Stomach (tissue), 9 donors: ENCODE measurements around the gene ANXA8. TPM values are rescaled to one million over a fixed set of nuclear protein-coding genes. Genes with fewer than 3 reads are reported as not detected.

Experiments
- DNase-seq, 2 donors: peaks; one replicate each; pipeline versions ENCODE4 v3.0.0 to v3.0.0-alpha.2; 2013 to 2019
- H3K27ac ChIP-seq, 5 donors: fragments of 200-600 bp in 4 of 5; sonication (generic) in 4 of 5; one replicate each; pipeline ENCODE4 v1.5.1; 2013 to 2019; ENCODE audit warnings: mild to moderate bottlenecking in 1 of 5, moderate library complexity in 1 of 5
- H3K27me3 ChIP-seq, 3 donors: fragments of 200-600 bp; sonication (generic); one replicate each; pipeline ENCODE4 v1.5.1; 2017 to 2019; ENCODE audit warnings: mixed run types in 1 of 3
- H3K36me3 ChIP-seq, 4 donors: fragments of 200-600 bp; sonication (generic); 1 replicate in 3 of 4; 2 replicates in 1 of 4; pipeline ENCODE4 v1.5.1; 2016 to 2019
- H3K4me1 ChIP-seq, 4 donors: fragments of 200-600 bp; sonication (generic); one replicate each; pipeline ENCODE4 v1.5.1; 2016 to 2019
- H3K4me3 ChIP-seq, 4 donors: fragments of 200-600 bp; sonication (generic) in 3 of 4; one replicate each; pipeline ENCODE4 v1.5.1; 2016 to 2019; ENCODE audit warnings: mild to moderate bottlenecking in 1 of 4
- H3K9me3 ChIP-seq, 4 donors: fragments of 200-600 bp; sonication (generic); one replicate each; pipeline ENCODE4 v1.5.1; 2016 to 2019
- CTCF ChIP-seq, 7 experiments: fragments of 450-650 bp in 4 of 7; fragments of 200-600 bp in 3 of 7; sonication (generic) in 3 of 7; IDR thresholded peaks; one replicate each; pipeline ENCODE4 v1.5.1; 2016 to 2019; ENCODE audit warnings: antibody characterized with exemption in 7 of 7, control low read depth in 2 of 7, mild to moderate bottlenecking in 1 of 7
- EP300 ChIP-seq: sonication (generic); formaldehyde crosslinking; IDR thresholded peaks from one replicate; pipeline ENCODE4 v1.6.1; 2017; ENCODE audit warnings: antibody characterized with exemption
- POLR2A ChIP-seq, 4 donors: fragments of 450-650 bp; IDR thresholded peaks; one replicate each; pipeline ENCODE4 v1.6.1; 2016; ENCODE audit warnings: antibody characterized with exemption in 4 of 4, control low read depth in 2 of 4, mild to moderate bottlenecking in 1 of 4, moderate library complexity in 1 of 4
- POLR2AphosphoS5 ChIP-seq, 3 donors: sonication (generic); formaldehyde crosslinking; IDR thresholded peaks; one replicate each; pipeline ENCODE4 v1.6.1; 2016; ENCODE audit warnings: antibody characterized with exemption in 3 of 3
- WGBS, 5 donors: extraction: QIAGEN DNeasy Blood & Tissue Kit in 3 of 5; methylation state at CpG; one replicate each; pipeline versions ENCODE4 v1.1.5 to v1.1.7; 2013 to 2018; 5-methylcytosine and 5-hydroxymethylcytosine counted together
- intact Hi-C: fragments of 100-400 bp; cut with DNase I; formaldehyde crosslinking; loops from one replicate; pipeline ENCODE4 v1.15.1; 2023; ENCODE audit warnings: low total_unique reads
- polyA plus RNA-seq, 3 donors: library from polyadenylated mRNA; stranded (reverse); fragments of 200-250 nt; gene quantifications; one replicate each; pipeline ENCODE4 v1.2.3, GENCODE V29; 2013
- total RNA-seq, 5 donors: library from RNA; depleted of rRNA; stranded (reverse); fragments of >200 nt; gene quantifications; one replicate each; pipeline versions ENCODE4 v1.1.0 to v1.2.3, GENCODE V29; 2014 to 2016
- donor health status: healthy with polysubstance abuse.
- donor health status: Bipolar disorder and iron deficiency.
- donor health status: healthy.

The ANXA8 gene
- total and polyA plus RNA-seq, 8 donors = 0.37 to 77.4 (median 2.7) TPM; not detected in 4

DNA sequence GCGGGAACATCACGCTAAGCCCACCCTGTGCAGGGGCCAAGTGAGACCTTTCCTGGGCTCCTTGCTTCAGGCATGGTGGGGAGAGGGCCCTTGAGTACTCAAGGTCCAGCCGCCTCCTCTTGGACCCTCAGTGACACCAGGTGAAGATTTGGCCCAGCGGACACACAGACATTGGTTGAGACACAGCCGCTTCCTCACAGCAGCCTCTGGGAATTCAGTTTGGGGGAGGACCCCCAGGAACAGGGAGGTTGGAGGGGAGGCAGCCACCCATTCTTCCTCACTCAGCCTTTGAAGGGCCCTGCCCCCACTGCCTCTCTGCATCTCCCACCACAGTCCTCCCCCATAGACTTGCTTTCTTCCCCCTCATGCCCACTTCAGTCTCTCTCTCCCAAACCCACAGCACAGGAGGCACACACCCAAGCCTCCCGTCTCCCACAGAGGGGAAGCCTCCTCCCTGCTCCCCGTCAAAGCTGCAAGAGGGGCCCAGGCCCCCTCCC, 31.9 kb downstream of the ANXA8 start:
- H3K4me1 ChIP-seq = no peaks in the 10 kb centered on the region

DNA sequence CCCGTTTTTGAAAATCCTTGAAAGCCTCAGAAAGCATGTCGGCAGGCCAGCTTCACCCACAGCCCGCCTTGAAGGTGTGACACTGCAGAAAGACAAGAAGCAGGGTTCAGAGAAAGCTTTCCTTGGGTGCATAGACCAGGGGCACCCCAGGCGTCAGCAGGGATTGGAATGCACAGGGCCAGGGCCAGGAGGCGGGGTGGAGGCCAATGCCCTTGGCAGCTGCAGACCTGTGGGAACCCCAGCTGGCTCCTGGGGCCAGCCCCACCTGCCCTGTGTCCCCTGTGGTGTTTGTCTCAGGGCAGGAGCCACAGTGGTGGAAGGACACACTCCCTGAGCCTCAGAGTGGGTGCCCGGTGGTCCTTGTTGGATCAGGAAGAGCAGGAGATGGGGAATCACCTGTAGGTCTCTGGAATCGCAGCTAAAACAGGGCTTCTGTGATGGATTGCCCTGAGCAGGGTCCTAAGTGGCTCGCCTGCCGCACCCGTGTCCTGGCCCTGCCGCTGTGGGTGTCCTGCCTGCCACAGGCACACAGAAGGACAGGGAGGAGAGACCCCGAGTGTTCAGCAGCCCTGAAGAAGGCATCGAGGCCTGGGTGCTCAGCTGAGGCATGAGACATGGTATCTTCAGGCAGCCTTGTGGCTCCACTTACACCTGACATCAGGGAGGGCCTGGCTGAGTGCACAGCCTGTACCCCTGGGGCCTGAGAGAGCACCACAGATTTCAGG, 32.5 kb downstream of the ANXA8 start:
- Histone ChIP-seq H3K4me3 (no peak overlapping the region), H3K9me3 (peaks cover 0 to 6% (median 2%) of the 10 kb centered on the region in 4 donors), H3K27me3 (peaks cover 0 to 4% (median 0%) of the 10 kb centered on the region in 3 donors), H3K27ac (no peak overlapping the region), H3K4me1 (no peaks in the 10 kb centered on the region), H3K36me3 (no peaks in the 10 kb centered on the region)
- TF ChIP-seq CTCF (IDR thresholded peaks at IDR 0.05) (no peak), POLR2AphosphoS5 (IDR thresholded peaks at IDR 0.05) (no peak), POLR2A (IDR thresholded peaks at IDR 0.05) (no peak), EP300 (no peak)
- 79 to 88% (median 86%) methylated on average over 8 to 13 of the region's 13 CpGs for WGBS, 5 donors
- intact Hi-C loops = no loop called here
- no peak for DNase-seq

More for the DNA sequence above, 31.9 kb downstream of the ANXA8 start:
- Histone ChIP-seq H3K36me3 (no peaks in the 10 kb centered on the region), H3K27ac (no peak overlapping the region), H3K9me3 (peaks cover 0 to under 1% (median 0%) of the 10 kb centered on the region in 4 donors), H3K27me3 (peaks cover 0 to 4% (median 0%) of the 10 kb centered on the region in 3 donors), H3K4me3 (no peak overlapping the region)
- intact Hi-C loops = no loop called here
- WGBS, 5 donors = 73 to 82% (median 81%) methylated on average over 5 to 7 of the region's 7 CpGs
- no peak for DNase-seq
- no peak for TF ChIP-seq POLR2A (IDR thresholded peaks at IDR 0.05)
- TF ChIP-seq EP300 = no peak

- intact Hi-C loops = no loop called here
Observed at GRCh38 chr10:47450442-47450841, 33.5 kb downstream of the ANXA8 start.

DNA sequence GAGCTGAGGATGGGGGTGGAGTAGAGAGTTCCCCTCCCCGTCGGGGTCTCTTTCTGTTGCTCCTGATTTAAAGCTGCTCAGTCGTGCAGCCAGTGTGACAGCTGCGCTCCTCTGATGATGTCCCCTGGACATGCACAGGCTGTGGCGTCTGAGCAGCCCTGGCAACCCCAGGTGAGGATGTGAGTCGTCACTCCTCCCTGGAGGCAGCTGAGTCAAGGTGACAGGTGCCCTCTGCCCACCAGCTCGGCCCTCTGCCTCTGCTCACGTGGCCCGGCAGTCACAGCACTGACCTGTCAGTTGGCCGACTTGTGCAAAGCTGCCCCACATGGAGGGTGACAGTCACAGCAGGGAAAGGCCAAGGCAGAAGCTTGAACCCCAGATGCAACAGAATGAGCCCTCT, 33.9 kb downstream of the ANXA8 start:
- TF ChIP-seq EP300 (no peak), POLR2AphosphoS5 (IDR thresholded peaks at IDR 0.05) (no peak), CTCF (IDR thresholded peaks at IDR 0.05) (no peak), POLR2A (IDR thresholded peaks at IDR 0.05) (no peak)
- peaks cover 0 to 4% (median 0%) of the 10 kb centered on the region in 3 donors for H3K27me3 ChIP-seq
- intact Hi-C loops = no loop called here
- no peak for DNase-seq
- no peak overlapping the region for H3K4me3 ChIP-seq
- no peaks in the 10 kb centered on the region for H3K4me1 ChIP-seq
- 78 to 83% (median 81%) methylated on average over 6 to 10 of the region's 10 CpGs for WGBS, 5 donors
- no peak overlapping the region for H3K27ac ChIP-seq
- peaks cover 0 to 21% (median 14%) of the 10 kb centered on the region in 4 donors for H3K9me3 ChIP-seq
- H3K36me3 ChIP-seq = no peaks in the 10 kb centered on the region

More at GRCh38 chr10:47450442-47450841, 33.5 kb downstream of the ANXA8 start:
- DNase-seq = no peak
- no peaks in the 10 kb centered on the region for H3K4me1 ChIP-seq
- TF ChIP-seq EP300 (no peak), POLR2AphosphoS5 (IDR thresholded peaks at IDR 0.05) (no peak), CTCF (IDR thresholded peaks at IDR 0.05) (no peak), POLR2A (IDR thresholded peaks at IDR 0.05) (no peak)
- peaks cover 0 to 4% (median 0%) of the 10 kb centered on the region in 3 donors for H3K27me3 ChIP-seq
- 82 to 91% (median 88%) methylated on average over 2 of the region's 2 CpGs; no CpG with 5 or more reads in 1 of the 5 donors for WGBS, 5 donors
- H3K4me3 ChIP-seq = no peak overlapping the region
- no peaks in the 10 kb centered on the region for H3K36me3 ChIP-seq
- peaks cover 0 to 16% (median 11%) of the 10 kb centered on the region in 4 donors for H3K9me3 ChIP-seq
- H3K27ac ChIP-seq = no peak overlapping the region
